Transverse colon (tissue), 3 donors: ENCODE measurements around the gene TTC6.

Source experiments
- CTCF ChIP-seq, 5 experiments: fragments of 200-600 bp in 3 of 5; fragments of 450-650 bp in 2 of 5; sonication (generic) in 3 of 5; IDR thresholded peaks; 1 replicate in 2 of 5; 2 replicates in 3 of 5; pipeline ENCODE4 v1.5.1; 2016 to 2017; ENCODE audit warnings: antibody characterized with exemption in 5 of 5, inconsistent platforms in 3 of 5, mild to moderate bottlenecking in 2 of 5, moderate library complexity in 1 of 5
- POLR2A ChIP-seq: fragments of 450-650 bp; IDR thresholded peaks from one replicate; pipeline ENCODE4 v1.6.1; 2016; ENCODE audit warnings: antibody characterized with exemption, mild to moderate bottlenecking, moderate library complexity

- no peak for TF ChIP-seq CTCF (IDR thresholded peaks at IDR 0.05)
- no peak for TF ChIP-seq POLR2A
Observed at GRCh38 chr14:37559386-37559785, 36.0 kb upstream of the TTC6 start.
